HepG2 (cell line): ENCODE measurements around the gene FBXO44. TPM values are rescaled to one million over a fixed set of nuclear protein-coding genes. Genes with fewer than 3 reads are reported as not detected.

Source experiments
- ATAC-seq: fragments of 200-7000 bp; cut with Tn5 transposase; 3 replicates; pipeline ENCODE4 v1.9.1; 2020; ENCODE audit warnings: mild to moderate bottlenecking, moderate library complexity
- BruUV-seq: library from RNA; stranded (reverse); fragments of 400-500 nt; replicated peaks from 2 replicates; lab custom pipeline; 2021; lab: Mats Ljungman, UMichigan
- CTCF ChIA-PET: fragments of 300-600 bp; formaldehyde crosslinking; extraction: SDS; loops from one replicate; lab custom pipeline; 2021; ENCODE audit warnings: low total read pairs, inconsistent platforms, low intra/inter-chr PET ratio; lab: Yijun Ruan, JAX
- POLR2A ChIA-PET: fragments of 350-600 bp; sonication (Branson Sonifier 250); formaldehyde crosslinking; loops from one replicate; lab custom pipeline; 2020; ENCODE audit warnings: antibody characterized with exemption, inconsistent platforms; lab: Yijun Ruan, JAX
- DNase-seq: peaks from one replicate; pipeline ENCODE4 v3.0.0-alpha.2; 2015; ENCODE audit warnings: low spot score
- FAIRE-seq: peaks from 3 replicates; lab custom pipeline; 2011; peaks lifted over from hg19 to GRCh38; lab: Jason Lieb, UNC
- H2AFZ ChIP-seq: one replicate; pipeline ENCODE4 v1.6.1; 2011; ENCODE audit warnings: low read length, inconsistent platforms
- H3K27ac ChIP-seq: fragments of 300-600 bp; 3 replicates; pipeline ENCODE4 v1.8.0; 2011; ENCODE audit warnings: mixed run types, mild to moderate bottlenecking, mixed read lengths, low read length, inconsistent platforms; ENCODE audit not compliant: insufficient read depth; ENCODE audit errors: extremely low read length
- H3K27me3 ChIP-seq, 2 experiments: fragments of 200-600 bp in 1 of 2; 2 replicates in 1 of 2; 3 replicates in 1 of 2; pipeline versions ENCODE4 v1.6.0 to v1.8.0; 2011; ENCODE audit warnings: low read length in 2 of 2, mild to moderate bottlenecking in 2 of 2, moderate library complexity in 2 of 2, inconsistent platforms in 1 of 2; ENCODE audit not compliant: insufficient read depth in 2 of 2, control insufficient read depth in 1 of 2
- H3K36me3 ChIP-seq, 2 experiments: fragments of 200-600 bp in 1 of 2; replicated peaks in 1 of 2; 2 replicates in 1 of 2; 3 replicates in 1 of 2; pipeline versions ENCODE4 v1.5.1 to v1.8.0; 2011; ENCODE audit warnings: low read length in 2 of 2, inconsistent platforms in 1 of 2; ENCODE audit not compliant: insufficient read depth in 2 of 2, control insufficient read depth in 1 of 2
- H3K4me1 ChIP-seq: 2 replicates; pipeline ENCODE4 v1.5.1; 2012; ENCODE audit warnings: low read length, inconsistent platforms; ENCODE audit not compliant: insufficient read depth
- H3K4me2 ChIP-seq: 2 replicates; pipeline ENCODE4 v1.6.0; 2011; ENCODE audit warnings: low read depth, low read length, inconsistent platforms
- H3K4me3 ChIP-seq, 3 experiments: fragments of 200-600 bp in 1 of 3; sonication (generic), shearing (Covaris generic) in 1 of 3; replicated peaks in 1 of 3; 2 replicates each; pipeline ENCODE4 v1.5.1; 2011 to 2016; ENCODE audit warnings: low read length in 3 of 3, inconsistent platforms in 2 of 3, low read depth in 2 of 3, mild to moderate bottlenecking in 2 of 3, control low read depth in 1 of 3, mixed read lengths in 1 of 3; ENCODE audit not compliant: insufficient read depth in 1 of 3
- H3K79me2 ChIP-seq: one replicate; pipeline ENCODE4 v1.6.1; 2011; ENCODE audit warnings: low read length, inconsistent platforms; ENCODE audit not compliant: insufficient read depth
- H3K9ac ChIP-seq: 2 replicates; pipeline ENCODE4 v1.6.0; 2011; ENCODE audit warnings: mild to moderate bottlenecking, low read depth, low read length, inconsistent platforms; ENCODE audit not compliant: insufficient read depth
- H3K9me3 ChIP-seq: 2 replicates; pipeline ENCODE4 v1.5.1; 2012; ENCODE audit warnings: mild to moderate bottlenecking, low read length
- H4K20me1 ChIP-seq: 2 replicates; pipeline ENCODE4 v1.6.0; 2011; ENCODE audit warnings: inconsistent platforms, mild to moderate bottlenecking, low read length, moderate library complexity; ENCODE audit not compliant: insufficient read depth
- ASH2L ChIP-seq: fragments of 300-600, 200-600 bp; sonication (generic); IDR thresholded peaks from 2 replicates; pipeline ENCODE4 v1.7.0; 2017; ENCODE audit warnings: low read depth, mild to moderate bottlenecking, moderate library complexity, mixed read lengths, low read length; ENCODE audit not compliant: insufficient read length
- ATAD3A ChIP-seq: sonication (generic); formaldehyde crosslinking; IDR thresholded peaks from 2 replicates; pipeline ENCODE4 v1.4.0; 2020; ENCODE audit warnings: missing genetic modification reagents
- CC2D1A ChIP-seq: sonication (generic); formaldehyde crosslinking; IDR thresholded peaks from 2 replicates; pipeline ENCODE4 v1.8.1; 2023; ENCODE audit warnings: mild to moderate bottlenecking, missing genetic modification reagents
- CCAR2 ChIP-seq: fragments of 200-400 bp; formaldehyde crosslinking; optimal IDR thresholded peaks from 2 replicates; pipeline ENCODE3; 2018; ENCODE audit warnings: low read depth, mild to moderate bottlenecking, low read length, moderate library complexity
- ESRRA ChIP-seq: sonication (generic); formaldehyde crosslinking; IDR thresholded peaks from 2 replicates; pipeline ENCODE4 v1.5.1; 2020; ENCODE audit warnings: mild to moderate bottlenecking, low read depth, missing genetic modification reagents
- FOXA1 ChIP-seq, 2 experiments: fragments of 450-650 bp in 1 of 2; sonication (generic) in 1 of 2; formaldehyde crosslinking in 1 of 2; IDR thresholded peaks; 2 replicates each; pipeline versions ENCODE4 v1.4.0 to v1.6.1; 2016 to 2020; ENCODE audit warnings: missing genetic modification reagents in 1 of 2
- HMG20A ChIP-seq: IDR thresholded peaks from 2 replicates; pipeline ENCODE4 v1.6.1; 2016; ENCODE audit warnings: borderline replicate concordance
- NCOA1 ChIP-seq: sonication (generic); formaldehyde crosslinking; IDR thresholded peaks from 2 replicates; pipeline ENCODE4 v1.9.0; 2021; ENCODE audit warnings: missing genetic modification reagents
- POLR2G ChIP-seq: fragments of 200-400 bp; formaldehyde crosslinking; IDR thresholded peaks from 2 replicates; pipeline ENCODE4 v1.6.1; 2018; ENCODE audit warnings: mild to moderate bottlenecking, low read depth, low read length, moderate library complexity
- SIX4 ChIP-seq: sonication (generic); formaldehyde crosslinking; IDR thresholded peaks from 2 replicates; pipeline ENCODE4 v1.4.0; 2020; ENCODE audit warnings: missing genetic modification reagents
- SNRNP70 ChIP-seq: fragments of 200-400 bp; formaldehyde crosslinking; IDR thresholded peaks from 2 replicates; pipeline ENCODE4 v1.6.1; 2017; ENCODE audit warnings: mild to moderate bottlenecking, low read depth, low read length, moderate library complexity
- TCF12 ChIP-seq, 2 experiments: fragments of 450-650 bp in 1 of 2; sonication (generic) in 1 of 2; formaldehyde crosslinking in 1 of 2; IDR thresholded peaks; 2 replicates each; pipeline versions ENCODE4 v1.6.1 to v1.8.0; 2017 to 2022; ENCODE audit warnings: antibody characterized with exemption in 1 of 2, mild to moderate bottlenecking in 1 of 2, missing genetic modification reagents in 1 of 2, moderate library complexity in 1 of 2
- YY1 ChIP-seq: IDR thresholded peaks from 2 replicates; pipeline ENCODE4 v1.6.1; 2011; ENCODE audit warnings: low read length, low read depth, moderate library complexity, mild to moderate bottlenecking; ENCODE audit not compliant: insufficient read depth, insufficient replicate concordance
- ZBTB46 ChIP-seq: sonication (generic); formaldehyde crosslinking; IDR thresholded peaks from 2 replicates; pipeline ENCODE4 v1.4.0; 2020; ENCODE audit warnings: mild to moderate bottlenecking, missing genetic modification reagents, borderline replicate concordance
- ZFX ChIP-seq: sonication (generic); formaldehyde crosslinking; IDR thresholded peaks from 2 replicates; pipeline ENCODE4 v1.4.0; 2020; ENCODE audit warnings: mild to moderate bottlenecking, low read depth, missing genetic modification reagents, moderate library complexity
- ZKSCAN1 ChIP-seq: fragments of 150-350 bp; IDR thresholded peaks from 2 replicates; pipeline ENCODE4 v1.6.1; 2014; ENCODE audit warnings: low read length
- ZNF530 ChIP-seq: sonication (generic); formaldehyde crosslinking; IDR thresholded peaks from 2 replicates; pipeline ENCODE4 v1.5.0; 2020; ENCODE audit warnings: low read depth, mild to moderate bottlenecking, missing genetic modification reagents
- ZNF891 ChIP-seq: sonication (generic); formaldehyde crosslinking; IDR thresholded peaks from 2 replicates; pipeline ENCODE4 v1.5.0; 2020; ENCODE audit warnings: mild to moderate bottlenecking, missing genetic modification reagents
- WGBS: methylation state at CpG from one replicate; pipeline ENCODE4 v1.1.6; 2017; ENCODE audit warnings: low lambda C conversion rate; 5-methylcytosine and 5-hydroxymethylcytosine counted together
- in situ Hi-C: cut with HindIII; loops from 2 replicates; pipeline ENCODE4 v1.10.0; 2017; ENCODE audit warnings: low pct_unique_long_range_greater_than_20kb; ENCODE audit not compliant: extremely low pct_ligation_motif_present
- intact Hi-C: fragments of 100-400 bp; cut with micrococcal nuclease; formaldehyde crosslinking; loops from one replicate; pipeline ENCODE4 v1.10.0; 2022; ENCODE audit not compliant: unreplicated experiment
- polyA plus RNA-seq, 8 experiments: library from polyadenylated mRNA; depleted of rRNA in 3 of 8; stranded (reverse) in 7 of 8; unstranded in 1 of 8; fragments of >200 nt; fragmentation: Illumina TruSeq in 4 of 8; extraction: Trizol in 4 of 8; gene quantifications; 2 replicates each; pipeline versions ENCODE4 v1.2.1 to v1.2.3, GENCODE V29; 2011 to 2016; ENCODE audit warnings: low read depth in 4 of 8, missing spikeins in 1 of 8, mixed read lengths in 1 of 8; ENCODE audit not compliant: insufficient read depth in 1 of 8
- total RNA-seq, 5 experiments: library from RNA; depleted of rRNA; stranded (reverse); fragments of >200 nt; fragmentation: Illumina TruSeq; extraction: Trizol; gene quantifications; 2 replicates each; pipeline ENCODE4 v1.2.3, GENCODE V29; 2016; ENCODE audit warnings: low read depth in 1 of 5

Gene FBXO44
- total and polyA plus RNA-seq, 2 of the 13 experiments (the other 11 are each of a cell fraction or from before 2014, with no cell fraction given), result 22.4 to 27.9 TPM

DNA sequence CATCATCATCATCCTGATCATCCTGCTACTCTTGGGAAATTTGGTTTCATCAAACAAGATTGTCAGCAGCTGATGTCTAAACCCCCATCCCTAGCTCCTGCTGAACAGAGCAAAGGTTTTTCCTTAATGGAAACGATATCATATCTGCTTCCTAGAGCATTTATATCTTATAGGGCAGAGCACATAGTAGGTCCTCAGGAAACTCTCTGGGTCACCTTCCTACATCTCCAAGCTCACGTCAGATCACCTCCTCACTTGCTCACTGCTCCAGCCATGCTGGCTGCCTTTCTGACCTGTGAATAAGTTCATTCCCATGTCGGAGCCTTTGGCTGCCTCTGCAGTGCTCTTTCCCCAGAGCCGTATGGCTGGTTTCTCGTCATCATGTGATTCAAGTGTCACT is 10.9 kb upstream of the FBXO44 start:
- peaks cover 0 to 2% of the 10 kb centered on the region in 2 experiments; a peak in 1 of 5 replicates for H3K27me3 ChIP-seq
- CTCF ChIA-PET, result interaction anchor here (1.2 kb wide), 1 partner anchor 606 kb away, joined by 3 read pairs; no protein-coding TSS in a partner anchor
- H2AFZ ChIP-seq, result no peak overlapping the region
- no peaks in the 10 kb centered on the region for H3K36me3 ChIP-seq
- H3K4me3 ChIP-seq, result no peak overlapping the region
- FAIRE-seq (no peak), ATAC-seq (no peak), DNase-seq (no peak)
- in situ Hi-C loops (loop anchor here (5.0 to 25.0 kb wide), 3 partner anchors 301 to 606 kb away; partner anchors contain the start of gene MASP2), intact Hi-C loops (no loop called here)
- no peak for TF ChIP-seq ZNF891 (CRISPR knock-in tag)
- TF ChIP-seq ZKSCAN1, result 0 out of 2 replicates have a peak, but pooled peaks have one; percentile 48
- TF ChIP-seq POLR2G, result 0 out of 2 replicates have a peak, but pooled peaks have one; percentile 7
- TF ChIP-seq SNRNP70, result no peak
- no peak for TF ChIP-seq ESRRA (CRISPR knock-in tag)
- no peak overlapping the region for H3K4me2 ChIP-seq
- 92% methylated on average over 5 of the region's 5 CpGs for WGBS
- no peaks in the 10 kb centered on the region for H3K9me3 ChIP-seq
- no peak overlapping the region for H3K9ac ChIP-seq
- POLR2A ChIA-PET, result no interaction called here
- H3K79me2 ChIP-seq, result no peaks in the 10 kb centered on the region
- H4K20me1 ChIP-seq, result peaks cover 11% of the 10 kb centered on the region; the same call in 1 of the 2 replicates
- BruUV-seq, result no TSS peak
- H3K4me1 ChIP-seq, result peaks cover 22% of the 10 kb centered on the region
- no peak overlapping the region for H3K27ac ChIP-seq

DNA sequence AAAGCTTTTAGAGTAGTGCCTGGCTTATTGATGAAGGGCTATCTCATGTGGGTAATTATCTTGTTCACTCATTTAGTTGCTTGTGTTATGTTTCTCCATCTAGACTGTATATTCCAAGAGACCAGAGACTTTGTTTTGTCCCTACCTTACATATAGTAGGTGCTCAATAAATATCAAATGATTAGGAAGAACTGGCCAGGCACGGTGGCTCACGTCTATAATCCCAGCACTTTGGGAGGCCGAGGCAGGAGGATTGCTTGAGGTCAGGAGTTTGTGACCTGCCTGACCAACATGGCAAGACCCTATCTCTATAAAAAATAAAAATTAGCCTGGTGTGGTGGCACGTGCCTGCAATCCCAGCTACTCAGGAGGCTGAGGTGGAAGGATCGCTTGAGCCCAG is 9.4 kb upstream of the FBXO44 start:
- FAIRE-seq, result no peak
- POLR2A ChIA-PET, result interaction anchor here (0.7 to 1.0 kb wide), 3 partner anchors 8 to 104 kb away, joined by 3 to 4 read pairs (median 3); partner anchors contain the start of gene FBXO6
- no peak overlapping the region for H3K4me3 ChIP-seq
- no peak overlapping the region for H3K4me2 ChIP-seq
- no peak for DNase-seq
- peaks cover 0 to 2% of the 10 kb centered on the region in 2 experiments; a peak in 1 of 5 replicates for H3K27me3 ChIP-seq
- no peaks in the 10 kb centered on the region for H3K9me3 ChIP-seq
- CTCF ChIA-PET, result no interaction called here
- WGBS, result 97% methylated on average over 5 of the region's 5 CpGs
- in situ Hi-C loops (loop anchor here (10.0 to 25.0 kb wide), 2 partner anchors 400 to 608 kb away; partner anchors contain the start of gene MASP2), intact Hi-C loops (no loop called here)
- H3K9ac ChIP-seq, result no peak overlapping the region
- no peak for ATAC-seq
- BruUV-seq, result no TSS peak
- H3K79me2 ChIP-seq, result no peaks in the 10 kb centered on the region
- peaks cover 0 to 2% of the 10 kb centered on the region in 2 experiments; a peak in 1 of 5 replicates for H3K36me3 ChIP-seq
- H3K27ac ChIP-seq, result no peak overlapping the region
- H4K20me1 ChIP-seq, result peaks cover 11% of the 10 kb centered on the region; the same call in 1 of the 2 replicates
- no peak overlapping the region for H2AFZ ChIP-seq
- H3K4me1 ChIP-seq, result peaks cover 34% of the 10 kb centered on the region
- TF ChIP-seq HMG20A (CRISPR knock-in tag) (no peak), ZNF530 (CRISPR knock-in tag) (no peak), ATAD3A (CRISPR knock-in tag) (no peak), TCF12 (IDR thresholded peaks at IDR 0.05) (no peak), TCF12 (CRISPR knock-in tag; IDR thresholded peaks at IDR 0.05) (no peak), CCAR2 (no peak), NCOA1 (no peak), FOXA1 (IDR thresholded peaks at IDR 0.05) (no peak), FOXA1 (CRISPR knock-in tag; IDR thresholded peaks at IDR 0.05) (no peak), SIX4 (CRISPR knock-in tag) (no peak), YY1 (no peak), ZBTB46 (CRISPR knock-in tag) (no peak), ASH2L (no peak), CC2D1A (CRISPR knock-in tag) (no peak), ZFX (CRISPR knock-in tag) (no peak)
